ENCODE measurements around the gene ATF4. TPM values are rescaled to one million over a fixed set of nuclear protein-coding genes. Genes with fewer than 3 reads are reported as not detected.

The ATF4 gene
- total and polyA plus RNA-seq, 2 of the 8 experiments (the other 6 are each of a cell fraction or from before 2014, with no cell fraction given), result 553 to 704 TPM

- Histone ChIP-seq H3K27me3 (replicated peaks in 1 of 4; ENCODE audit: control insufficient read depth in 3 of 4, extremely low read depth in 1 of 4, insufficient read depth in 3 of 4, low read length in 3 of 4) (peaks cover 38 to 85% (median 74%) of the 10 kb centered on the region in 4 experiments), H3K4ac (replicated peaks; ENCODE audit: insufficient read length, low read depth, low read length) (no peak overlapping the region), H3K18ac (ENCODE audit: extremely low read depth, low read length) (no peak overlapping the region), H2BK12ac (ENCODE audit: low read depth, low read length) (no peak overlapping the region), H2AK5ac (ENCODE audit: low read depth, low read length) (no peak overlapping the region), H2BK5ac (ENCODE audit: low read depth, low read length) (no peak overlapping the region), H4K5ac (ENCODE audit: insufficient read length, low read depth, low read length) (no peak overlapping the region), H3K4me2 (ENCODE audit: insufficient read depth in 1 of 2, low read depth in 2 of 2, low read length in 2 of 2) (no peak overlapping the region), H3K79me2 (ENCODE audit: control insufficient read depth in 1 of 2, insufficient read depth in 2 of 2, low read length in 2 of 2) (no peaks in the 10 kb centered on the region), H4K91ac (replicated peaks; ENCODE audit: insufficient read length, low read length) (no peak overlapping the region), H3K9me3 (ENCODE audit: insufficient read depth in 2 of 2, low read depth in 1 of 2, low read length in 1 of 2) (no peaks in the 10 kb centered on the region), H2BK20ac (ENCODE audit: low read length) (no peak overlapping the region), H3K9ac (replicated peaks in 1 of 4; ENCODE audit: extremely low read depth in 1 of 4, low read depth in 3 of 4, low read length in 3 of 4) (no peak overlapping the region), H3K23ac (ENCODE audit: insufficient read length) (no peak overlapping the region), H3K36me3 (ENCODE audit: control insufficient read depth in 2 of 4, insufficient read depth in 4 of 4, low read length in 3 of 4) (peaks cover 22 to 68% (median 50%) of the 10 kb centered on the region in 4 experiments), H4K20me1 (replicated peaks in 1 of 2; ENCODE audit: control insufficient read depth in 1 of 2, insufficient read depth in 2 of 2, low read length in 2 of 2) (peaks cover 47 to 63% of the 10 kb centered on the region in 2 experiments), H3K23me2 (ENCODE audit: low read depth, low read length) (no peaks in the 10 kb centered on the region; the same call in 1 of the 2 replicates), H3K56ac (replicated peaks; ENCODE audit: insufficient read length, low read depth, low read length) (no peak overlapping the region), H2BK120ac (replicated peaks; ENCODE audit: low read depth, low read length) (no peak overlapping the region), H3K27ac (ENCODE audit: low read depth, low read length) (no peak overlapping the region), H3K4me1 (replicated peaks in 1 of 4; ENCODE audit: control insufficient read depth in 3 of 4, insufficient read depth in 4 of 4, low read length in 3 of 4) (peaks cover 0 to 3% (median 0%) of the 10 kb centered on the region in 4 experiments; a peak in 2 of 7 replicates), H2AFZ (ENCODE audit: low read length) (no peak overlapping the region), H3K4me3 (ENCODE audit: extremely low read depth in 1 of 4, insufficient read depth in 2 of 4, low read depth in 3 of 4, low read length in 4 of 4) (no peak overlapping the region), H4K8ac (ENCODE audit: extremely low read depth, insufficient read depth, low read length) (no peak overlapping the region), H3K14ac (ENCODE audit: insufficient read length) (no peak overlapping the region), H2BK15ac (ENCODE audit: low read length) (no peak overlapping the region), H3K79me1 (ENCODE audit: low read depth, low read length) (peaks cover 5% of the 10 kb centered on the region)
- FAIRE-seq, result no peak
- 95 to 100% methylated on average over 3 to 13 of the region's 13 CpGs for WGBS, 2 experiments (ENCODE audit: extremely low coverage in 1 of 2, insufficient coverage in 1 of 2, insufficient read length in 1 of 2, insufficient replicate concordance in 2 of 2, low coverage in 1 of 2, low lambda C conversion rate in 2 of 2, missing lambda C conversion rate in 1 of 2)
- ChIA-PET CTCF (ENCODE audit: partially characterized antibody) (interaction anchor here (0.7 to 10.1 kb wide), 7 partner anchors 9 to 125 kb away, joined by 3 to 278 read pairs (median 4); partner anchors contain the start of genes ATF4 and MIEF1), POLR2A (ENCODE audit: partially characterized antibody) (interaction anchor here (0.8 to 3.8 kb wide), 7 partner anchors 9 to 192 kb away, joined by 3 to 38 read pairs (median 4); partner anchors contain the start of genes ATF4 and MIEF1)
- no peak for TF ChIP-seq BACH1 (IDR thresholded peaks at IDR 0.05; ENCODE audit: low read length)
- no peak for DNase-seq (ENCODE audit: low read depth in 1 of 2, low spot score in 2 of 2)
Measured at GRCh38 chr22:39511226-39511625, 9.1 kb upstream of the ATF4 start.

All from H1 (cell line).